Epithelial cell of esophagus (primary cell): ENCODE results near the gene BRICD5.

ENCODE experiments used
- DNase-seq: peaks from one replicate; pipeline ENCODE4 v3.0.0; 2010; ENCODE audit warnings: low read depth
- H3K4me3 ChIP-seq: 2 replicates; pipeline ENCODE4 v1.5.1; 2011; ENCODE audit warnings: mild to moderate bottlenecking, low read length, control low read depth
- CTCF ChIP-seq: IDR thresholded peaks from 2 replicates; pipeline ENCODE4 v1.5.1; 2011; ENCODE audit warnings: low read depth, mild to moderate bottlenecking, low read length, control low read depth, inconsistent platforms; ENCODE audit not compliant: insufficient read depth; ENCODE audit errors: missing control alignments

The BRICD5 gene

GRCh38 chr16:2170080-2170479 is 40.6 kb downstream of the BRICD5 start:
- no peak overlapping the region for H3K4me3 ChIP-seq
- no peak for TF ChIP-seq CTCF
- DNase-seq: no peak

DNA sequence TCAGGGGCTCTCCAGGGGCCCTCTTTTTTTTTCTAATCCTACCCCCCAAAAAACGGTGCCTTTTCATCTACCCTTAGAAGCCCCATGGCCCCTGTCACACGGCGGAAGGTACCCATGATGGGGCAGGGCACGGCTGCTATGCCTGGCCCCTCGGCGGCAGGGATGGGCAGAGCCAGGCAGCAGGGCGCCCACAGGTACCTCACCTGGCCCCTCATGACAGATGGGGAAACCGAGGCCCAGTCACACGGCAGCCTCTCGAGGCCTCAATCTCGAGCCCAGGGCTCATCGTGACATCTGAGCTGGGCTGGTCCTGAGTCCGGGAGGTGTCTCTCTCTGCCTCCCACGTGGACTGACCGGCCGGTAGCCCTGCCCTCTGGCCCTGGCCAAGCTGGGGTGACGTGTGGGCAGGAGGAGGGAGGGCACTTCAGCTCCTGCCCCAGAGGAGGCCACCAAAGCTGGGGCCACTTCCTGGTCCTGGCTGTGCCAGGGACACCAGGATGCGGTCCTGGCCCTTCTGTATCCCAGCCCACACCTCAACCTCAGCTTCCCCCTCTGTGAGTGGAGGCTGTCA is 43.5 kb downstream of the BRICD5 start:
- DNase-seq: no peak
- H3K4me3 ChIP-seq: no peak overlapping the region
- TF ChIP-seq CTCF: no peak

GRCh38 chr16:2166263-2167067 is 44.2 kb downstream of the BRICD5 start:
- DNase-seq: no peak
- no peak for TF ChIP-seq CTCF
- no peak overlapping the region for H3K4me3 ChIP-seq

GRCh38 chr16:2165861-2166260 is 44.8 kb downstream of the BRICD5 start:
- H3K4me3 ChIP-seq: no peak overlapping the region
- TF ChIP-seq CTCF: no peak
- DNase-seq: no peak

DNA sequence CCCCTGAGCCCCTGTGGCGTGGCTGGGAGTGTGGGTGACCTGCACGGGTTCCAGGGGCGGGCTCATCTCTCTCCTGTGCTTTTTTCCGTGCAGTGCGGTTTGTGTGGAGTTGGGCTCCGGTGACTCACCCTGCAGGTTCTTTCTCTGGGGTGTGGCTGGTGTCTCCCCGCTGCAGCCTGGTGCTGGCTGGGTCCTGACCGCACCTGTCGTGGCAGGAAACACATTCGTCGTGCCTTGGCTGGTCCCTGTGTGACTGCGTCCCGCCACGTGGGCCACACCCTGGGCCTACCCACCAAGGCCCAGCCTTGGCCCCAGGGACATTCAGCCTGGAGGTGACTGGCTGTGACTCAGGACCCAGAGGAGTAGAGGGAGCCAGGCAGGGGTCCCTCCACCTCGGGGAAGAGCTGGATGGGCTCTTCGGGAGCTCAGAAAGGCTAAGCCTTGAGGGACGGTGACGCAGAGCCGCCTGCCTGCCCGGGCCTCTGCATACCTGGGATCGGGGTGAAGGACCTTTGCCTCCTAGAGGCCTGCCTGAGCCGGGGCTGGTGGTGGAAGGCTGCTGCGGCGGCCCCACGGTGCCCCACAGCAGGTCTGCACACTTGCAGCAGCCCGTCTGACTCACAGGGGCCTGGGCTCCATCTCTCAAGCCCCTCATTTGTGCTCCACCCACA is 47.3 kb downstream of the BRICD5 start:
- no peak overlapping the region for H3K4me3 ChIP-seq
- TF ChIP-seq CTCF: no peak
- peak; percentile 91 for DNase-seq

- peak overlapping the region; percentile 2 for H3K4me3 ChIP-seq
- TF ChIP-seq CTCF: no peak
- peak; percentile 35 for DNase-seq
These were observed 48.0 kb downstream of the BRICD5 start for GRCh38 chr16:2162676-2163118.
